Activated CD8-positive, alpha-beta memory T cell treated with anti-CD3 and anti-CD28 coated beads, Interleukin-2, amount 50 U/mL, for 1 hour (primary cell): ENCODE results near the gene HSBP1.
A peak's percentile ranks its signal among the peaks of the same experiment; 100 is the strongest.

Experiments
- DNase-seq: peaks from one replicate; pipeline ENCODE4 v3.0.0-alpha.2; 2020; ENCODE audit errors: extremely low read depth

Gene HSBP1

GRCh38 chr16:83803811-83804210, 4.0 kb upstream of the HSBP1 start:
- no peak for DNase-seq

GRCh38 chr16:83804366-83804765, 3.4 kb upstream of the HSBP1 start:
- no peak for DNase-seq

GRCh38 chr16:83806036-83806435, 1.7 kb upstream of the HSBP1 start:
- no peak for DNase-seq

GRCh38 chr16:83806731-83807130, 1.0 kb upstream of the HSBP1 start:
- DNase-seq = no peak

GRCh38 chr16:83807327-83807709, 460 bp upstream of the HSBP1 start:
- no peak for DNase-seq

GRCh38 chr16:83808573-83809014, 816 bp downstream of the HSBP1 start:
- no peak for DNase-seq

- no peak for DNase-seq
Observed at GRCh38 chr16:83809092-83809491, 1.3 kb downstream of the HSBP1 start.

- no peak for DNase-seq
Observed at GRCh38 chr16:83810901-83811300, 3.1 kb downstream of the HSBP1 start.

- DNase-seq = no peak
Observed at GRCh38 chr16:83813823-83814658, 6.3 kb downstream of the HSBP1 start.

GRCh38 chr16:83814659-83814985, 6.8 kb downstream of the HSBP1 start:
- DNase-seq = no peak

GRCh38 chr16:83817022-83817421, 9.2 kb downstream of the HSBP1 start:
- DNase-seq = no peak

- DNase-seq = no peak
Observed at GRCh38 chr16:83818276-83818675, 10.5 kb downstream of the HSBP1 start.

- no peak for DNase-seq
Observed at GRCh38 chr16:83819361-83819760, 11.6 kb downstream of the HSBP1 start.

GRCh38 chr16:83826146-83826913, 18.6 kb downstream of the HSBP1 start:
- DNase-seq = peak; percentile 18

GRCh38 chr16:83830091-83830768, 22.5 kb downstream of the HSBP1 start:
- DNase-seq = no peak

GRCh38 chr16:83830769-83831455, 23.1 kb downstream of the HSBP1 start:
- no peak for DNase-seq

- DNase-seq = no peak
Observed at GRCh38 chr16:83831456-83831987, 23.7 kb downstream of the HSBP1 start.

- no peak for DNase-seq
Observed at GRCh38 chr16:83833921-83834320, 26.1 kb downstream of the HSBP1 start.

GRCh38 chr16:83835586-83836566, 28.1 kb downstream of the HSBP1 start:
- DNase-seq = no peak

- DNase-seq = no peak
Observed at GRCh38 chr16:83837566-83837965, 29.8 kb downstream of the HSBP1 start.

GRCh38 chr16:83838151-83838550, 30.4 kb downstream of the HSBP1 start:
- DNase-seq = no peak
